B cell (primary cell): ENCODE results near the gene PIH1D1. TPM values are rescaled to one million over a fixed set of nuclear protein-coding genes. Genes with fewer than 3 reads are reported as not detected.
A peak's percentile ranks its signal among the peaks of the same experiment; 100 is the strongest.

Experiments used
- ATAC-seq: fragments of 200-7000 bp; cut with Tn5 transposase; one replicate; pipeline ENCODE4 v1.10.0; 2021; ENCODE audit warnings: low read depth, mild to moderate bottlenecking, moderate number of reproducible peaks, moderate library complexity
- CTCF ChIA-PET: fragments of 350-600 bp; sonication (Branson Sonifier 250); formaldehyde crosslinking; loops from one replicate; lab custom pipeline; 2021; ENCODE audit warnings: antibody characterized with exemption, inconsistent platforms; lab: Charles Lee
- POLR2A ChIA-PET: fragments of 350-600 bp; sonication (Branson Sonifier 250); formaldehyde crosslinking; loops from one replicate; lab custom pipeline; 2021; ENCODE audit warnings: antibody characterized with exemption; lab: Charles Lee
- DNase-seq: peaks from one replicate; pipeline ENCODE4 v3.0.0; 2013
- H2AFZ ChIP-seq: 2 replicates; pipeline ENCODE4 v1.6.1; 2012; ENCODE audit warnings: mild to moderate bottlenecking, low read depth, low read length; ENCODE audit not compliant: insufficient read depth, poor library complexity, severe bottlenecking
- H3K27ac ChIP-seq, 2 donors: 1 replicate in 1 of 2; 2 replicates in 1 of 2; pipeline ENCODE4 v1.5.1; 2012 to 2013; ENCODE audit warnings: low read length in 2 of 2, mild to moderate bottlenecking in 2 of 2, moderate library complexity in 1 of 2
- H3K27me3 ChIP-seq, 4 experiments: fragments of 200-600 bp in 1 of 4; sonication (generic) in 1 of 4; replicated peaks in 1 of 4; 1 replicate in 2 of 4; 2 replicates in 2 of 4; pipeline versions ENCODE4 v1.6.1 to v1.7.0; 2013 to 2016; ENCODE audit warnings: low read length in 3 of 4, mild to moderate bottlenecking in 2 of 4, mixed read lengths in 1 of 4, moderate library complexity in 1 of 4; ENCODE audit not compliant: insufficient read depth in 4 of 4, control insufficient read depth in 3 of 4; ENCODE audit errors: control extremely low read depth in 1 of 4
- H3K36me3 ChIP-seq, 2 experiments: replicated peaks in 1 of 2; 1 replicate in 1 of 2; 2 replicates in 1 of 2; pipeline versions ENCODE4 v1.6.1 to v1.7.1; 2013; ENCODE audit warnings: low read length in 1 of 2; ENCODE audit not compliant: insufficient read depth in 2 of 2, control insufficient read depth in 1 of 2; ENCODE audit errors: control extremely low read depth in 1 of 2, extremely low read depth in 1 of 2
- H3K4me1 ChIP-seq, 2 donors: fragments of 200-600 bp in 1 of 2; sonication (generic) in 1 of 2; 1 replicate in 1 of 2; 2 replicates in 1 of 2; pipeline versions ENCODE4 v1.5.1 to v1.6.1; 2013 to 2017; ENCODE audit warnings: low read length in 2 of 2; ENCODE audit not compliant: control insufficient read depth in 2 of 2, insufficient read depth in 2 of 2
- H3K4me2 ChIP-seq: replicated peaks from 2 replicates; pipeline ENCODE3; 2012; ENCODE audit warnings: mild to moderate bottlenecking, low read depth, low read length; ENCODE audit not compliant: poor library complexity, severe bottlenecking
- H3K4me3 ChIP-seq, 5 experiments: fragments of 200-600 bp in 1 of 5; sonication (generic) in 1 of 5; 1 replicate in 3 of 5; 2 replicates in 2 of 5; pipeline versions ENCODE4 v1.5.1 to v1.7.0; 2011 to 2016; ENCODE audit warnings: low read length in 4 of 5, mild to moderate bottlenecking in 4 of 5, low read depth in 2 of 5, control low read depth in 1 of 5, moderate library complexity in 1 of 5; ENCODE audit not compliant: insufficient read depth in 1 of 5; ENCODE audit errors: control extremely low read depth in 1 of 5, extremely low read depth in 1 of 5
- H3K79me2 ChIP-seq: fragments of 200-600 bp; sonication (generic); one replicate; pipeline ENCODE4 v1.6.0; 2016; ENCODE audit warnings: low read length; ENCODE audit not compliant: control insufficient read depth, insufficient read depth
- H3K9ac ChIP-seq: fragments of 200-600 bp; sonication (generic); 2 replicates; pipeline ENCODE4 v1.6.1; 2017; ENCODE audit warnings: mild to moderate bottlenecking, low read length, moderate library complexity
- H3K9me3 ChIP-seq, 3 donors: one replicate each; pipeline versions ENCODE4 v1.6.1 to v1.7.1; 2013; ENCODE audit warnings: low read length in 2 of 3; ENCODE audit not compliant: control insufficient read depth in 2 of 3, insufficient read depth in 1 of 3; ENCODE audit errors: control extremely low read depth in 1 of 3
- H4K20me1 ChIP-seq: 2 replicates; pipeline ENCODE4 v1.6.0; 2012; ENCODE audit warnings: mild to moderate bottlenecking, low read length; ENCODE audit not compliant: insufficient read depth, control insufficient read depth, poor library complexity, severe bottlenecking
- H3K27ac Mint-ChIP-seq: one replicate; pipeline ENCODE4 v1.8.0; 2021; ENCODE audit warnings: mixed read lengths
- H3K27me3 Mint-ChIP-seq: one replicate; pipeline ENCODE4 v1.8.0; 2021; ENCODE audit warnings: mixed read lengths
- H3K4me1 Mint-ChIP-seq: one replicate; pipeline ENCODE4 v1.8.0; 2021; ENCODE audit warnings: mixed read lengths
- H3K4me3 Mint-ChIP-seq: one replicate; pipeline ENCODE4 v1.8.0; 2021; ENCODE audit warnings: mixed read lengths
- H3K9me3 Mint-ChIP-seq: one replicate; pipeline ENCODE4 v1.8.0; 2022; ENCODE audit warnings: mixed read lengths; ENCODE audit not compliant: insufficient read depth
- CTCF ChIP-seq: fragments of 200-600 bp; IDR thresholded peaks from one replicate; pipeline ENCODE4 v1.8.0; 2022; ENCODE audit warnings: antibody characterized with exemption, mild to moderate bottlenecking
- EZH2 ChIP-seq: IDR thresholded peaks from 2 replicates; pipeline ENCODE4 v1.6.1; 2012; ENCODE audit warnings: borderline replicate concordance, low read depth, mild to moderate bottlenecking, moderate library complexity, low read length; ENCODE audit not compliant: insufficient read depth, poor library complexity, severe bottlenecking
- WGBS: methylation state at CpG from one replicate; pipeline ENCODE4 v1.1.5; 2013; ENCODE audit warnings: missing lambda C conversion rate; ENCODE audit not compliant: insufficient coverage; 5-methylcytosine and 5-hydroxymethylcytosine counted together
- intact Hi-C: fragments of 100-400 bp; cut with micrococcal nuclease; formaldehyde crosslinking; loops from one replicate; pipeline ENCODE4 v1.10.0; 2022
- polyA plus RNA-seq: library from polyadenylated mRNA; depleted of rRNA; stranded (reverse); fragments of >200 nt; gene quantifications from 2 replicates; pipeline ENCODE4 v1.2.3, GENCODE V29; 2012
- total RNA-seq, 2 donors: library from RNA; stranded (reverse); fragments of 120-200 nt in 1 of 2; gene quantifications; 1 replicate in 1 of 2; 2 replicates in 1 of 2; pipeline versions ENCODE4 v1.2.3 to v1.2.4, GENCODE V29; 2013 to 2022

Gene PIH1D1
- total and polyA plus RNA-seq, 2 donors (not counting 1 experiment from before 2014, with no cell fraction given) = 158 to 184 TPM

- Mint-ChIP-seq H3K4me3 (peak overlapping the region; percentile 98), H3K4me1 (peaks cover 72% of the 10 kb centered on the region), H3K27ac (peak overlapping the region; percentile 99), H3K9me3 (no peaks in the 10 kb centered on the region), H3K27me3 (no peaks in the 10 kb centered on the region)
- Histone ChIP-seq H3K79me2 (peaks cover 42% of the 10 kb centered on the region), H3K36me3 (peaks cover 7 to 30% of the 10 kb centered on the region in 2 experiments), H3K4me3 (peak overlapping the region; percentile 66 to 99 (median 81)), H3K27ac (peak overlapping the region; percentile 89 to 98), H3K4me1 (peaks cover 43 to 75% of the 10 kb centered on the region in 2 donors), H3K27me3 (no peaks in the 10 kb centered on the region), H3K9ac (peak overlapping the region; percentile 98), H4K20me1 (peaks cover 35% of the 10 kb centered on the region), H2AFZ (no peak overlapping the region), H3K9me3 (peaks cover 0 to 2% (median 0%) of the 10 kb centered on the region in 3 donors), H3K4me2 (peak overlapping the region; percentile 81)
- CTCF ChIA-PET = interaction anchor here (0.8 to 1.6 kb wide), 3 partner anchors 11 to 71 kb away, joined by 3 to 5 read pairs (median 5); partner anchors contain the start of gene RPL13A
- ATAC-seq = no peak
- intact Hi-C loops = loop anchor here (5.0 kb wide), 1 partner anchor 268 kb away; the partner anchor contains the start of gene AP2A1
- peak; percentile 44 for DNase-seq
- WGBS = 70% methylated on average over 17 of the region's 19 CpGs
- no peak for TF ChIP-seq EZH2
- TF ChIP-seq CTCF = no peak
- POLR2A ChIA-PET = interaction anchor here (0.7 to 1.3 kb wide), 4 partner anchors 9 to 68 kb away, joined by 3 to 6 read pairs (median 4); no protein-coding TSS in a partner anchor
Measured at GRCh38 chr19:49499030-49499670, 47.5 kb upstream of the PIH1D1 start.

- no peaks in the 10 kb centered on the region for H3K27me3 ChIP-seq
- ATAC-seq (no peak), DNase-seq (no peak)
- 92% methylated on average over 2 of the region's 7 CpGs for WGBS
- H3K9me3 ChIP-seq = peaks cover 0 to 5% (median 0%) of the 10 kb centered on the region in 3 donors
- peak overlapping the region; percentile 98 for H3K4me3 Mint-ChIP-seq
- no peaks in the 10 kb centered on the region for H3K9me3 Mint-ChIP-seq
- TF ChIP-seq CTCF = no peak
- TF ChIP-seq EZH2 = no peak
- H3K27ac Mint-ChIP-seq = peak overlapping the region; percentile 99
- peak overlapping the region; percentile 81 for H3K4me2 ChIP-seq
- intact Hi-C loops = loop anchor here (5.0 kb wide), 1 partner anchor 269 kb away; the partner anchor contains the start of gene AP2A1
- CTCF ChIA-PET = interaction anchor here (1.6 kb wide), 2 partner anchors 10 to 72 kb away, joined by 5 read pairs; partner anchors contain the start of gene RPL13A
- H3K4me1 ChIP-seq = peaks cover 43 to 74% of the 10 kb centered on the region in 2 donors
- H3K4me1 Mint-ChIP-seq = peaks cover 72% of the 10 kb centered on the region
- POLR2A ChIA-PET = interaction anchor here (1.0 to 1.1 kb wide), 2 partner anchors 10 to 13 kb away, joined by 3 to 6 read pairs; no protein-coding TSS in a partner anchor
- peak overlapping the region; percentile 98 for H3K9ac ChIP-seq
- peaks cover 42% of the 10 kb centered on the region for H3K79me2 ChIP-seq
- no peaks in the 10 kb centered on the region for H3K27me3 Mint-ChIP-seq
- peak overlapping the region; percentile 89 to 98 for H3K27ac ChIP-seq
- H2AFZ ChIP-seq = no peak overlapping the region
- peaks cover 7 to 30% of the 10 kb centered on the region in 2 experiments for H3K36me3 ChIP-seq
- peak overlapping the region; percentile 7 to 99 (median 74) for H3K4me3 ChIP-seq
- peaks cover 35% of the 10 kb centered on the region for H4K20me1 ChIP-seq
Measured at GRCh38 chr19:49498475-49498874, 46.9 kb upstream of the PIH1D1 start.
